22Rv1 (cell line): ENCODE data around the gene CDS1.

Source experiments
- ZFX ChIP-seq: fragments of 450-650 bp; IDR thresholded peaks from 2 replicates; pipeline ENCODE4 v1.6.1; 2017; ENCODE audit warnings: antibody characterized with exemption, borderline replicate concordance
- TF ChIP-seq, protein P1 (sequence below): fragments of 450-650 bp; IDR thresholded peaks from 2 replicates; pipeline ENCODE4 v1.5.1; 2017; ENCODE audit warnings: mild to moderate bottlenecking

DNA sequence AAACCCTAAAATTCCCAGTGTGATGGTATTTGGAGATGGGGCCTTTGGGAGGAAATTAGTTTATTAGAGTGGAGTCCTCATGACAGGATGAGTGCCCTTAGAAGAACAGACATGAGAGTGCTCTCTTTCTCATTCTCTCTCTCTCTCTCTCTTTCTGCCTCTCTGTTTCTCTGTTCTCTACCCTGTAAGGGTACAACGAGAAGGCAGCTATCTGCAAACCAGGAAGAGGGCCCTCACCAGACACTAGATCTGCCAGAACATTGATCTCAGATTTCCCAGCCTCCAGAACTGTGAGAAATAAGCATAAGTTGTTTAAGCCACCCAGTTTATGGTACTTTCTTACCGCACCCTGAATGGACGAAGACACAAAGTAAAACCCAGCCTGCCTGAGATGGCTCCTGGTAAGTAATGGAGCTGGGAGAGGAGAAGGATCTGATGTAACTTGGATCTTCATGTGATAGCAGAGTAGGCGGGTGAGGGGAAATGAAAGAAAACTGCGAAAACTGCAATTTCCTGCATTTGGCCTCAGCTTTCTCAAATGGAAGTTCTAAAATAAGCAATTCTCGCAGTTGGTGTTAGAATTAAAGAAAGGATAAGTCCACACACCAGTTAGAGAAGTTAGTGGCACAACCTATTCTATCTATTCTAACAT, 8.7 kb upstream of the CDS1 start:
- TF ChIP-seq, protein P1, sequence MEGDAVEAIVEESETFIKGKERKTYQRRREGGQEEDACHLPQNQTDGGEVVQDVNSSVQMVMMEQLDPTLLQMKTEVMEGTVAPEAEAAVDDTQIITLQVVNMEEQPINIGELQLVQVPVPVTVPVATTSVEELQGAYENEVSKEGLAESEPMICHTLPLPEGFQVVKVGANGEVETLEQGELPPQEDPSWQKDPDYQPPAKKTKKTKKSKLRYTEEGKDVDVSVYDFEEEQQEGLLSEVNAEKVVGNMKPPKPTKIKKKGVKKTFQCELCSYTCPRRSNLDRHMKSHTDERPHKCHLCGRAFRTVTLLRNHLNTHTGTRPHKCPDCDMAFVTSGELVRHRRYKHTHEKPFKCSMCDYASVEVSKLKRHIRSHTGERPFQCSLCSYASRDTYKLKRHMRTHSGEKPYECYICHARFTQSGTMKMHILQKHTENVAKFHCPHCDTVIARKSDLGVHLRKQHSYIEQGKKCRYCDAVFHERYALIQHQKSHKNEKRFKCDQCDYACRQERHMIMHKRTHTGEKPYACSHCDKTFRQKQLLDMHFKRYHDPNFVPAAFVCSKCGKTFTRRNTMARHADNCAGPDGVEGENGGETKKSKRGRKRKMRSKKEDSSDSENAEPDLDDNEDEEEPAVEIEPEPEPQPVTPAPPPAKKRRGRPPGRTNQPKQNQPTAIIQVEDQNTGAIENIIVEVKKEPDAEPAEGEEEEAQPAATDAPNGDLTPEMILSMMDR, result no peak
- TF ChIP-seq ZFX, result no peak
